ENCODE measurements around the gene RERE.

DNA sequence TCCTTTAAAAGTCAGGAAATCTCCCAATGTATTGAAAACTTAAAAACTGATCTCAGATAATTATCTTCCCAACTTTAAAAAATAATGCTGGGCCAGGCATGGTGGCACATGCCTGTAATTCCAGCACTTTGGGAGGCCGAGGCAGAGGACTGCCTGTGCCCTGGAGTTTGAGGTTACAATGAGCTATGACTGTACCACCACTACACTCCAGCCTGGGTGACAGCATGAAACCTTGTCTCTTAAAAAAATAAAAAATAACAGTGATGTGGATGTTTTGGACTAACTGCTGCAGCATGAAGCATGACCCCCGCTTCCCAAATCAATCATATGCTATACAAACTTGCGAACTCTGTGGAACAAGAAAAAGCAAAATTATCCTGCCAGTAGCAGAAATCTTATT is 186.3 kb downstream of the RERE start:
- TF ChIP-seq, protein P1, sequence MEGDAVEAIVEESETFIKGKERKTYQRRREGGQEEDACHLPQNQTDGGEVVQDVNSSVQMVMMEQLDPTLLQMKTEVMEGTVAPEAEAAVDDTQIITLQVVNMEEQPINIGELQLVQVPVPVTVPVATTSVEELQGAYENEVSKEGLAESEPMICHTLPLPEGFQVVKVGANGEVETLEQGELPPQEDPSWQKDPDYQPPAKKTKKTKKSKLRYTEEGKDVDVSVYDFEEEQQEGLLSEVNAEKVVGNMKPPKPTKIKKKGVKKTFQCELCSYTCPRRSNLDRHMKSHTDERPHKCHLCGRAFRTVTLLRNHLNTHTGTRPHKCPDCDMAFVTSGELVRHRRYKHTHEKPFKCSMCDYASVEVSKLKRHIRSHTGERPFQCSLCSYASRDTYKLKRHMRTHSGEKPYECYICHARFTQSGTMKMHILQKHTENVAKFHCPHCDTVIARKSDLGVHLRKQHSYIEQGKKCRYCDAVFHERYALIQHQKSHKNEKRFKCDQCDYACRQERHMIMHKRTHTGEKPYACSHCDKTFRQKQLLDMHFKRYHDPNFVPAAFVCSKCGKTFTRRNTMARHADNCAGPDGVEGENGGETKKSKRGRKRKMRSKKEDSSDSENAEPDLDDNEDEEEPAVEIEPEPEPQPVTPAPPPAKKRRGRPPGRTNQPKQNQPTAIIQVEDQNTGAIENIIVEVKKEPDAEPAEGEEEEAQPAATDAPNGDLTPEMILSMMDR (IDR thresholded peaks at IDR 0.05): no peak
- TF ChIP-seq POLR2A (IDR thresholded peaks at IDR 0.05) (no peak), POLR2AphosphoS5 (IDR thresholded peaks at IDR 0.05; ENCODE audit: insufficient read depth in 1 of 2, low read depth in 1 of 2) (no peak)
